DND-41 (cell line): ENCODE data around the gene C22orf23.

Experiments
- CTCF ChIP-seq: IDR thresholded peaks from 2 replicates; pipeline ENCODE4 v1.5.1; 2012; ENCODE audit warnings: borderline replicate concordance, low read length, moderate library complexity, mild to moderate bottlenecking; ENCODE audit not compliant: poor library complexity, severe bottlenecking; ENCODE audit errors: extremely low read depth
- EZH2 ChIP-seq: IDR thresholded peaks from 3 replicates; pipeline ENCODE4 v1.6.1; 2012; ENCODE audit warnings: borderline replicate concordance, low read depth, mild to moderate bottlenecking, moderate library complexity, low read length, inconsistent platforms; ENCODE audit not compliant: severe bottlenecking

GRCh38 chr22:37981282-37982011 is 28.0 kb upstream of the C22orf23 start:
- TF ChIP-seq CTCF (no peak), EZH2 (no peak)
